ENCODE data around the gene SNRPD3.
"Not testable (repeated sequence)": the region's sequence is repeated elsewhere in the genome, so short reads cannot be mapped to it uniquely, and the experiment has no call there.

SNRPD3 gene

DNA sequence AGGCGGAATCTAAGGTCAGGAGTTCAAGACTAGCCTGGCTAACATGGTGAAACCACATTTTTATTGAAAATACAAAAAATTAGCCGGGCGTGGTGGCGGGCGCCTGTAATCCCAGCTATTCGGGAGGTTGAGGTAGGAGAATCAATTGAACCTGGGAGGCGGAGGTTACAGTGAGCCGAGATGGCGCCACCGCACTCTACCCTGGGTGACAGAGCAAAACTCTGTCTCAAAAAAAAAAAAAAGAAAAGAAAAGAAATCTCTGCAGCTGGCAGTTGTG is 37.7 kb downstream of the SNRPD3 start:
- DNase-seq = not testable (repeated sequence)

GRCh38 chr22:24593836-24594568 is 38.2 kb downstream of the SNRPD3 start:
- no peak for DNase-seq

GRCh38 chr22:24594569-24595120 is 38.8 kb downstream of the SNRPD3 start:
- no peak for DNase-seq

GRCh38 chr22:24595228-24595627 is 39.4 kb downstream of the SNRPD3 start:
- no peak for DNase-seq

- no peak for DNase-seq
Observed at GRCh38 chr22:24595863-24596262, 40.1 kb downstream of the SNRPD3 start.

DNA sequence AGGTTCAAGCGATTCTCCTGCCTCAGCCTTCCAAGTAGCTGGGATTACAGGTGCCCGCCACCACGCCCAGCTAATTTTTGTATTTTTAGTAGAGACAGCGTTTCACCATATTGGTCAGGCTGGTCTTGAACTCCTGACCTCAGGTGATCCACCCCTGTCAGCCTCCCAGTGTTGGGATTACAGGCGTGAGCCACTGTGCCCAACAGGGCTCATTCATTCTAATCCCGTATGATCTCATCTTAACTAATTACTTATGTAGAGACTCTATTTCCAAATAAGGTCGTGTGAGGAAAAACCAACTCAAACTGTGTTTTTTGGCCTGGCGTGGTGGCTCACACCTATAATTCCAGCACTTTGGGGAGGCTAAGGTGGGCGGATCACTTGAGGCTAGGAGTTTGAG is 41.3 kb downstream of the SNRPD3 start:
- DNase-seq = not testable (repeated sequence)

DNA sequence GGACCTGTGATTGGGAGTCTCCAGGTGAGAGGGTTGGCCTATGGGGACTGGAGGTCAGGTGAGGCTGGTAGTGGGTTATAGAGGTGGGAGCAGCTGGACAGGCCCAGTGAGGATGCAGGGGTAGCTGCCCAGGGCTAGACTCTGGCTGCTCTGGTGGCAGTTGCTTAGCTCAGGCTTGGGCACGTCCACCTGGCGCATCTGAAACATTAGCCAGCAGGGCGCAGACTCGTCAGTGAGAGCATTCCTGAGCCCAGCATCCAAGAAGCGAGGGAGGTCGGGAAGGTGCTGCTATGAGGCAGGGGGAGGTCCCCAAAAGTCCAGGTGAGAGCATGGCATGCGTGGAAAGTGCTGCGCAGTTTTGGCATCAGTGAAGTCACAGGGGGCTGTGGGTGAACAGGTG is 43.7 kb downstream of the SNRPD3 start:
- no peak for DNase-seq

GRCh38 chr22:24599958-24600715 is 44.3 kb downstream of the SNRPD3 start:
- not testable (repeated sequence) for DNase-seq

GRCh38 chr22:24601217-24602104 is 45.7 kb downstream of the SNRPD3 start:
- DNase-seq = no peak

GRCh38 chr22:24602105-24602749 is 46.4 kb downstream of the SNRPD3 start:
- not testable (repeated sequence) for DNase-seq

DNA sequence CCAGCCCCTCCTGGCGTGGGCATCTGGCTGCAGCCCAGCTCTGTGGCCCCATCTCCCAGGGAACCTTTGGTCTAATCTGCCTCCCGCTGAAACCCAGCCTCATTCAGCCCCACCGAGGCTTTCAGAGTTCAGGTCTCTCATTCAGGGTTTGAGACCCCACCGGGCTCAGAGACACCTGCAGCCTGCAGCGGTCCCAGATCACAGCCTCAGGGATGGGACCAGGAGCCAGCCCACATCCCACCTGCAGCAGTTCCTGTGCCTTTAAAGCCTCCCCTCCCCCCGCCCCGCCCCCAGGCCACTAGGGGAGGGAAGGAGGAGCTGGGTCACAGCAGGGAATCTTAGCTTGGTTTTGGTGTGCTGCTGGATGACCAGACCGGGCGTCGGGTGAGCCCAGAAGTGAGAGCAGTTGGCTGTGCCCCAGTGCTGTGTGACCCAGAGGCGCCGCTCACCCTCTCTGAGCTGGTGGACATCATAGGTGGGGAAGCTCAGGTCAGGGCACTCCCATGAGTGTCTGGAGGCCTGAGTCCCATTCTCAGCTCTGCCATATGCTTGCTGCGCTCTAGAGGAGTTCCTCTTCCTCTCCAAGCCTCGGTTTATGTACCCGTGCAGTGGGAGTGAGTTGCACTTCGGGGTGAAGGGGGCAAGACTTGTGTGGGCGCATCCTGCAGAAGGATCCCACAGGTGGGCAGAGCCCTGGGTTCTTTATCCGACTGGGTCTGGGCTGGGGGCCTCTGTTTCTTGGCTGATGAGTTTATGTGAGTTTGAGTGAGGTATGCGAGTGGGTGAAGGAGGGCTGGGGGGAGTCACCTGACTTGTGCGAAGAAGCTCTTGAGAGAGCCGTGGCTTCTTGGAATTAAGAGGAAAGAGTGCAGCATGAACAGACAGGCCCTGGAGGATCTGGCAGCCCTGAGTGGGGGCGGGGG is 47.3 kb downstream of the SNRPD3 start, which contains the start of gene GGT1:
Gene GGT1, plus strand, starts transcription at position 347 of the 923 bp plus-strand sequence. CDS start 7,889 bp downstream, outside the sequence.
- DNase-seq = not testable (repeated sequence)

GRCh38 chr22:24603770-24604629 is 48.2 kb downstream of the SNRPD3 start:
- not testable (repeated sequence) for DNase-seq

GRCh38 chr22:24606340-24606739 is 50.5 kb downstream of the SNRPD3 start:
- DNase-seq = not testable (repeated sequence)

DNA sequence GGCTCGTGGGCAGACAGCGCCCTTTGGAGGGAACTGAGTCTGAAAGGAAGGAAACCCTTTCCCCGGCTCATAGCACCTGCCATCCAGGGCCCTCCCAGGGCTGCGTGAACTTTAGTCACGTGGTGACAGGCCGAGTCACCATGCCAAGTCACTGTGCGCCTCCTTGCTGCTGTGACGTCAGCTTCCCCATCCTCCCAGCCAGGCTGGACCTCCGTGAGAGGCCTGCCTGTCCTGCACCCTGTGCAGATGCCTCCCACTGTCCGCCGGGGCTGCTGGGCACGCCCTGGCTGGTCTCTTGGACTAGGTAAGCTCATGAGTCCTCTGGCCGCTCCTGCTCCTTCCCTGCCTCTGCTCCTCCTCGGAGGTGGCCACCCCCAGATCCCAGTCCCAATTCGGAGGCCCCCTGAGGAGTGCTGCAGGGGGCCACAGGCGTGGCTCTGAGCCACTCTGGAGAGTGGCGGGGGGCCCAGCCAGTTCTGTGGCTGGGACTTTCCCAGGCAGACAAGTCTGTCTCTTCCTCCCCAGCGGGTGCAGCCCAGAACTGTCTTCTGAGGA is 51.7 kb downstream of the SNRPD3 start:
- DNase-seq = not testable (repeated sequence)

GRCh38 chr22:24608327-24608726 is 52.5 kb downstream of the SNRPD3 start:
- not testable (repeated sequence) for DNase-seq

GRCh38 chr22:24609888-24610287 is 54.1 kb downstream of the SNRPD3 start:
- not testable (repeated sequence) for DNase-seq

GRCh38 chr22:24614794-24615193 is 59.0 kb downstream of the SNRPD3 start:
- not testable (repeated sequence) for DNase-seq

DNA sequence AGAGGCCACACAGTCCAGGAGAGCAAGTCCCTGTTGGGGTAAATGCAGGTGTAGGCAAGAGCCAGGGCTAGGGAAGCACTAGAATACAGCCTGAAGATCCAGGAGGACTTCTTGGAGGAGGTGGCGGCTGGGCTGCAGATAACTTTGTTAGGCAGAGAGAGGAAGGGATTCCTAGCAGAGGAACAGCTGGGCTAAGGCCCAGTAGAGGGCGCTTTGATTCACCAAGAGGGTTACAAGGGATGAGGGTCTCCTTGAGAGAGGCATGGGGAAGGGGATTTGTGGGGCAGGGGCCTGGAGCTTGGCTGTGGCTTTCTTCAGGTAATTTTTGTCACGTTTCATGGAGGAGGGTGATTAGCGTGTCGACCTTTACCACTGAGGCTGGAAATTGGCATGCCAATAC is 65.4 kb downstream of the SNRPD3 start:
- DNase-seq = not testable (repeated sequence)

DNA sequence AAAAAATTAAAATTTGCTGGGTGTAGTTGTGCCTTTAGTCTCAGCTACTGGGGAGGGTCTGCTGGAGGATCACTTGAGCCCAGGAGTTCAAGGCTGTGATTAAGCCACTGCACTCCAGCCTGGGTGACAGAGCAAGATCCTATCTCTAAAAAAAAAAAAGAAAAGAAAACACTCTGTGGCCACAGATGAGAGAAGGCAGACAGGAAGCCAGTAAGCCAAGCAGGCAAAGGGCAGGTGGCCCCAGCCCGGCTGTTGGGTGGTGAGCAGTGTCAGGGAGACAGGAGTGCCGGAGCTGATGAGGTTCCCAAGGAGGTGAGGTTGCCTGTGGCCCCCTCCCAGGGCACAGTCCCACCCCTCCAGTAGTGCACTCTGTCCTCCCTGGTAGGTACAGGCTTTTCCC is 66.8 kb downstream of the SNRPD3 start:
- DNase-seq = not testable (repeated sequence)
